DMS153 treated with DMSO at 0.1 percent for 48 hours (cell line): ENCODE data around the gene ABCC11.
A peak's percentile ranks its signal among the peaks of the same experiment; 100 is the strongest.
"Not testable (repeated sequence)": the region's sequence is repeated elsewhere in the genome, so short reads cannot be mapped to it uniquely, and the experiment has no call there.

Experiments used
- DNase-seq: peaks from one replicate; lab custom pipeline; 2025; ENCODE audit not compliant: unreplicated experiment; lab: John Stamatoyannopoulos, UW

The ABCC11 gene

GRCh38 chr16:48204825-48205151, 42.6 kb downstream of the ABCC11 start:
- DNase-seq, result no peak

DNA sequence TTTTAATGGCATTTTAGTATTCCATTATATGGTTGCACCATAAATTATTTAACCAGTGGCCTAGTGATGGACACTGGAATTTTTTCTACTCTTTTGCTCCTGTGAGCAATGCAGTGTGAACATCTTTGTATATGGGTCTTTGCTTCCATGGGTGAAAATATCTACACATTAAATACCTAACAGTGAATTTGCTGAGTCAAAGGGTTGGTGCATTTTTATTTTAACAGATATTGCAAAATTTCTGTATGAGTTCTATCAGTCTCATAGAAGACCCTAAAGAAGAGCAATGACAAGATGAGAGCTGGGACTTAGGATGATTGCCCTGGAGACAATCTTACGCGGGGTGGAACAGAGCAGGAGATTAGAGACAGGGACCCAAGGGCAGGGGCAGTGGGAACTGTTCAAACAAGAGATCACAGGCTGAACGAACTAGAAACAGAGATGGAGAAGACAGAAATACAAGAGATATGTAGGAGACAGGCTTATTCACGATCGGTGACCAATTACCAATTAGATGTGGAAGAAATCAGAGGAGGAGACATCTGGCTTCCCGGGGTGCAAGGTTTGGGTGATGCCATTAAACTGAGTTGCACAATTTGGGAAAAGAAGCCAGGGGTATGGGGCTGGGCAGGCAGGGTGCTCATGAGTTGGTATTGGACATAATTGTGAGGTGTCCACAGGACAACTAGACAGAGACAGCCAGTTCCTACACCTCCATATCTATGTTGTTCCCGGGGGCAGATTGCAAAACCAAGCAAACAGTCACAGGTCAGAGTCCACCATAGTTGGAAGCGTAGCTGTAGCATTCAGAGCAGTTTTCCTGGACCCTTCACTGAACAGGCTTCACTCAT, 43.1 kb downstream of the ABCC11 start:
- no peak for DNase-seq

DNA sequence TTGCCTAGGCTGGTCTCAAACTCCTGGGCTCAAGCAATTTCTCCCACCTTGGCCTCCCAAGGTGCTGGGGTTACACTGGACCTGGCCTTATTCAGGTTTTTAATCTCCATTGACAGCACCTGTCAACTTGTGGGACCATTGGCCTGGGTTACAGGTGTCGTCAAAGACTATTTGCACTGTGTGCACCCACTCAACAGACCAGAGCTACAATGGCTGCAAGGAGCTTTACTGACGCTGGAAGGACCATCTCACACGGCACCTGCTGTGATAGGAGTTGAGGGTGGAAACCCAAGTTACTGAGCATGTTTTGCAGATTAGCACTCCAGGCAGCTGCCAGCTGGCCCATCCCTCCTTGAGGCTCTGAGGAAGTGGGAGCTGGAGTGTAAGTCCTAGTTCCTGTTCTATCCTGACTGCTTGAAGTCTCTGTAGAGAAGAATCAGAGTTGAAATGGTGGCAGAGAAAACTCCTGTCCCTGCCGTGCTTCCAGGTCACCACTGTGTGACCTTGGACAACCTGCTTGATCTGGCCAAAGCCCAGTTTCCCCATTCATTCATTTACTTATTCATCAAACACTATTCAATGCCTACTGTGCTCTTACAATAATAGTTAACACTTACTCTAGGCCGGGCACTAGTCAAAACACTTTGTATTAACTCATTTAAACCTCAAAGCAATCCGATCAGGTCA, 45.7 kb downstream of the ABCC11 start:
- no peak for DNase-seq

GRCh38 chr16:48197294-48197693, 50.0 kb downstream of the ABCC11 start:
- peak; percentile 39 for DNase-seq

DNA sequence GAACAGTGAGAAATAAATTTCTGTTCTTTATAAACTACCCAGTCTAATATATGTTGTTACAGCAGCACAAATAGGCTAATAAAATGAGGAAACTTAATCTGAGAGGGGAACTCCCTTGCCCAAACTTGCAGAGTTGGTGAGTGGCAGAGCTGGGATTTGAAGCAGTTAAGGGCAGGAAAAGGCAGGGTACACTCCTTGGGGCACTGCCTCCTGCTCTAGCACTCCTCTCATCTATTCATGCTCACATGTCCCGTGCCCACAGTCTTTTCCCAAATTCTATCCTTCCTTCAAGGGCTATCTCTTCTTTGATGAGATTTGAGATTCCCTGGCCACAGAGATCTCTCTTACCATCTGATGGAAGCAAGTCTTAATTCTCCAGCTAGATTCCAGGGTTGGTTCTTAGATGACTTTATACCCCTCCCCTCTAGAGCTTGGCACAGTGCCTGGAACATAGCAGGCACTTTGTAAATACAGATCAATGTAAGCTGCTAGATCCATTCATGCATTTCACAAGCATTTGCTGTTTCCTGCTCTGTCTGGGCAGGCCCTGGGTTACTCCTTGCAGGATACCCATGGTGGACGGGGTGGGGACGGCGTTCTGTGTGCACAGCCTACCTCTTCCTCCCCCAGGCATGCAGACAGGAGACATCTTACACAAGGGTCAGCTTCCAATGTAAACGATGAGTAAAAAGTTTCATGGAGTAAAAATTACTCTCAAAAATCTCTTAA, 52.3 kb downstream of the ABCC11 start:
- DNase-seq, result peak; percentile 24

- DNase-seq, result no peak
Measured at GRCh38 chr16:48193846-48194245, 53.5 kb downstream of the ABCC11 start.

DNA sequence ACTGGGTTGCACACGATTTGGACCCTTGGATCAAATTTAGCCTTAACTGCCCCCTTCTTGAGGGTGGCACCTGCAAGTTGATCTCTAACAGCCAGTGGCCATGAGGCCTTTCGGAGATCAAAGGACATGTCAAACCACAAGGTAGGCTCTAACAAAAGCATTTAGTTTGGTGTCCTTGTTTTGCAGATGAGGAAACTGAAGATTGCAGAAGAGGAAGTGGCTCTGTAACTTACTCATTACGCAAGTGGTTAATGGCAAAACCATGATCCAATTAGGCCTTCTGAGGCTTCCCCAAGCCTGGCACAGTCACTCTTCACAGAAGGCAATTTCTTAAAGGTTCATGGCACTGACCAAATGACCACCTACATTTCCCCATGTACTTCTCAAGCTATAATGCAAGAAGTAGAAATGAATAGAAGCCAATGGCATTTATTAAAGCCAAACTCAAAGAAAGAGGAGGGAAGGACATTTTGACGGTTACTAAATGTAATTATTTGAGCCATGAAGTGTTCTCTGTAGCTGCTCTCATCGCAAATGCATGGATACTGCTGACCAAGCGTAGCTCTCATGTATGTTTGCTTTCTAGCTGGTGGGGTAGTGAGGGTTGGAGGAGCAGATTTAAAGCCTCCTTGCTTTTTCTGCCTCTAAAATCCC, 58.8 kb downstream of the ABCC11 start:
- DNase-seq, result no peak

GRCh38 chr16:48187779-48188178, 59.6 kb downstream of the ABCC11 start:
- DNase-seq, result no peak

- DNase-seq, result no peak
Measured at GRCh38 chr16:48184681-48185080, 62.7 kb downstream of the ABCC11 start.

DNA sequence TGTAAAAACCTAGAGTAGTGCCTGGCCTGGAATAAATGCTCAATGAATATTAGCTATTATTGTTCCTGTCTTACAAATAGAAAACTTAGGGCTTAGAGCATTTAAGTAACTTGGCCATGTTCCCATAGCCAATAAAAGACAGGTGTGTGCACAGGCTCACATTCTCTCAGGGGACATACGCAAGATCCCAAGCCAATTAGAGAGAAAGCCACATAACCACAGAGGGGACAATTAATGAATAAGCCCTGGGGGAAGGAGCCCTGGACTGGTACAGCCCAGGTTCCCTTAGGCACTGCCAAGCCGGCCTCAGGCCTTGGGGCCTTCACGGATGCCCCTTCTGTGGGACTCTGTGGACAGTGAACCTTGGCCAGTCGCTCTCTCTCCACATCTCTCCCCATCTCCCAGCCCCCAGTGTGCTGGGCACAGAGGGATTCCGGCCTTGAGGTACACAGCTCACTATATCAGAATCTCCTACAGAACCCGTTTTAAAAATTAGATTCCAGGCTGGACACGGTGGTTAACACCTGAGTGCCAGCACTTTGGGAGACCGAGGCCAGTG, 64.3 kb downstream of the ABCC11 start:
- peak; percentile 7 for DNase-seq

DNA sequence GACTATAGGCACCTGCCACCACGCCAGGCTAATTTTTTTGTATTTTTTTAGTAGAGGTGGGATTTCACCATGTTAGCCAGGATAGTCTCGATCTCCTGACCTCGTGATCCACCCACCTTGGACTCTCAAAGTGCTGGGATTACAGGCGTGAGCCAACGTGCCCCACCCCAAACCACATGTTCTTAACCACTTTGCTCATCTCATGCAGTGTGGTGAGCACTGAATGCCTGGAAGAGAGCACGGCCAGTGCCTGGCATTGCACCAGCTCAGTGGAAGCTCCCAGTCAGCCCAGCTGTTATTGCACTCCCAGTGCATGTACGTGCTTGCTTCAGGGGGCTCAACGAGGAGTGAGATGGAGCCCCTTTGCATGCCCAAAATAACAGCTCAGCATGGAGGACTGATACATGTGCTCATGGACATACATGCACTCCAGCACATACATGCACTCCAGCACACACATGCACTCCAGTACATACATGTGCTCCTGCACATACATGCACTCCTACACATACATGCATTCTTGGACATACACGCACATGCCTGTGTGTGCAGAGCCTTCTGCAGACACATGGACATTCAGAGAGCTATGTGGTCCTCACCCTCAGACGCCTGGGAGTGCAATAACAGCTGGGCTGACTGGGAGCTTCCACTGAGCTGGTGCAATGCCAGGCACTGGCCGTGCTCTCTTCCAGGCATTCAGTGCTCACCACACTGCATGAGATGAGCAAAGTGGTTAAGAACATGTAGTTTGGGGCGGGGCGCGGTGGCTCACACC, 65.4 kb downstream of the ABCC11 start:
- DNase-seq, result not testable (repeated sequence)

DNA sequence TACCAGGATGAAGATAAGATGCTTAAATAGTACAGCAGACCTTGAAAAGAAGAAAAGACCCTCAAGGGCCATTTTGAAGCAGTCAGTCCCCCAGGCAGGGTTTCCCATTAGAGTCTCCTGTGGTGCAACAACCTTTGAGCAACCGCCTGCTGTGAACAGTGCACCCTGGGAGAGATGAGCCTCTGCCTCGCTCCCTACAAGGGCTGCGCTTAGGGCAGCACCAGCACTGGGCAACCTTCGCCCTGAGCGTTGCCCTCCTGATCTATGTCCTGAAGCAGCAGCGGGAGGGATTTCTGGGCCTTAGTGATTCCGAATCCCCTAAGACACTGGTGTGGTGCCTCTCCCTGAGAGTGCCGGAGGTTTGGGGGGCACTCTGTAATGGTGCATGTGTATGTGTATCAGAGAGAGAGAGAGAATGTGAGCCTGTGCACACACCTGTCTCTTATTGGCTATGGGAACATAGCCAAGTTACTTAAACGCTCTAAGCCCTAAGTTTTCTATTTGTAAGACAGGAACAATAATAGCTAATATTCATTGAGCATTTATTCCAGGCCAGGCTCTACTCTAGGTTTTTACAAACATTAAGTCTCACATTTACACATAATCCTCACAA, 66.4 kb downstream of the ABCC11 start:
- DNase-seq, result no peak

GRCh38 chr16:48176635-48177408, 70.5 kb downstream of the ABCC11 start:
- DNase-seq, result no peak

GRCh38 chr16:48173889-48174288, 73.5 kb downstream of the ABCC11 start:
- no peak for DNase-seq

DNA sequence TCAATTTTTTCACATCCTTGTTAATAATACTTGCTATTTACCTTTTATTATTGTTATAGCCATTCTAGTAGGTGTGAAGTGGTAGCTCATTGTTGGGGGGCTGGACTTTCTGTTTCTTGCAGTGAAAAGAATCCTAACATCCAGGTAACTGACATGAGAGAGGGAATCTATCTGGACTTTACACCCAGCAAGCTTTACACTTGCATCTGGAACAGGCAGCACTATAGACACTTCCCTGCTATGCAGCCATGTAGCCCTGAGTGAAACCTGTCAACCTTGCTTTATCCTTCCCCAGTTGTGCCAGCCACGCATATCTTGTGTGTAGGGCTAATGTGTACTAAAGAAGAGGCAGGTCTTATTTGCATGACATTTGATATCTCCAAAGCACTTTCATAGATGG, 74.7 kb downstream of the ABCC11 start:
- DNase-seq, result no peak

DNA sequence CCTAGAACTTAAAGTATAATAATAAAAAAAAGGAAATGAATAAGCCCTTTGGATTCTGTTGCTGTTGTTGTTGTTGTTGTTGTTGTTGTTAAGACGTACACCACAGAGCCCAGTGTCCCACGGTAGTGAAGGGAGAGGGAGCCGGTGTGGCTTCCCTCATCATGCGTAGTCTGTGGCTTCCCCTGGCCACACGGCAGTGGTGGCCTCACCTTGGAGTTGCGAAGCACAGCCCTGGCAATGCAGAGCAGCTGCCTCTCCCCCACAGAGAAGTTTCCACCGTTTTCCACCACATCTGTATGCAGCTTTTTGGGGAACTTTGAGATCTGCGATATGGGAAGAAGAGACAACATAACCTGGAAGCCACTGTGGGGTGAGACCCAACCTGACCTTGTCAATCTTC, 77.4 kb downstream of the ABCC11 start:
- DNase-seq, result no peak

DNA sequence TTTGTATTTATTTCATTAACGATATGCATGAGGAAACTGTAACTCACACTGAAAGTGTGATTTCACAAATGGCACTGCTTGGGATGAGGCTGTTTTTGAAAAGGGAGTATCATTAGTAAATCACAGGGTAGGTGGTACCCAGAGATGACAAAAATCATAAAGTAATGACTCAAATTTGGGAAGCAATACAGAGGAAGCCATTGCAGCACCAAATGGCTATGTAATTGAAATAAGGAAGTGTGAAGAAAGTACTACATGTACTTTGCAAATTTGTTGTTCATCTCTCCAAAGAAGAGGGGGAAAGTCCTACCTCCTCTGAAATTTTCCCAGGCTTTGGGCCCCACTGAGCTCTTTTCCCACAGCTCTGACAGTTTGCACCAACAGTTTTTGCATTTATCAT, 79.3 kb downstream of the ABCC11 start:
- no peak for DNase-seq

DNA sequence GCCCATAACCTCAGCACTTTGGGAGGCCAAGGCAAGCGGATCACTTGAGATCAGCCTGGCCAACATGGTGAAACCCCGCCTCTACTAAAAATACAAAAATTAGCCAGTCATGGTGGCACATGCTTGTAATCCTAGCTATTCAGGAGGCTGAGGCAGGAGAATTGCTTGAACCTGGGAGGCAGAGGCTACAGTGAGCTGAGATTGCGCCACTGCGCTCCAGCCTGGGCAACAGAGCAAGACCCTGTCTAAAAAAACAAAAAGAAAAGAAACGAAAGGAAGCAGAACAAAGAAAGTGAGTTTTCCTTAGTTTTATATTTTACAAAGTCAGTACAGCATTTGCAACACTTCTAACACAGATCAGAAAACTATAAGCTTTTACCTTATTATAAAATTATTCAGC, 80.7 kb downstream of the ABCC11 start:
- DNase-seq, result not testable (repeated sequence)

DNA sequence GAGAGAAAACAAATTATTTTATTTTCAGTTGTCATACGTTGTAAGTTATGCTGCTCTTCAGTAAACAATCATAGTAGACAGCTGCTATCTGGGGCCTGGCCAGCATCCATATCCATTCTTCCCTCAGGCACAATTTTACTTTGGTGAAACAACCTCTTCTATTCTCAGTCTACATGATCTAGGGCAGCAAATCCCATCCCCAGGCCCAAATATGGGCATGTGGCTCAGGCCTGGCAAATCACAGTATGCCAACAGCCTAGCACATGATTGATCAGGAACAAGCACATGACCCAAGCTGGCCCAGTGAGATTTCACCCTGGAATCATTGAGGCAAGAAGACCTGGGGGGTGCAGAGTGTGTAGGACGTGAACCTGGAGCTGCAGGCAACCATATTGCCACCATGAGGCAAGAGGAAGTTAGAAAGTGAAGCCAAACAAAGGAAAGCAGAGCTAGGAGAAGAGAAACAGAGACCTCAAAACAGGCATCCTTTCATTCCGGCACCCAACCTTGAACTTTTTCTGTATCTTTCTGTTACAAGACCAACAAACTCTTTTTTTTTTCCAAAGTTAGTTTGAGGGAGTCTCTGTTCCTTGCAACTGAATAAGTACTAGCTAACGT, 81.3 kb downstream of the ABCC11 start:
- DNase-seq, result no peak
